GM21825 (cell line): ENCODE measurements around the gene ZNF783.
"Not testable (repeated sequence)": the region's sequence is repeated elsewhere in the genome, so short reads cannot be mapped to it uniquely, and the experiment has no call there.

ENCODE experiments used
- ATAC-seq: cut with Tn5 transposase; IDR thresholded peaks from one replicate; pipeline ENCODE4 v1.9.1; 2021; ENCODE audit warnings: mild to moderate bottlenecking, moderate library complexity; ENCODE audit not compliant: unreplicated experiment

The ZNF783 gene

GRCh38 chr7:149261829-149262617 is at the start of gene ZNF783:
ZNF783 (plus strand) TSS chr7:149262196; CDS start chr7:149262334, 138 bp downstream.
- ATAC-seq, result peak; percentile 85

GRCh38 chr7:149214020-149214720 is 47.8 kb upstream of the ZNF783 start:
- no peak for ATAC-seq

GRCh38 chr7:149216402-149216801 is 45.6 kb upstream of the ZNF783 start:
- ATAC-seq, result no peak

GRCh38 chr7:149217570-149217969 is 44.4 kb upstream of the ZNF783 start:
- no peak for ATAC-seq

- no peak for ATAC-seq
These were observed 43.3 kb upstream of the ZNF783 start for GRCh38 chr7:149218469-149219420.

GRCh38 chr7:149220534-149220933 is 41.5 kb upstream of the ZNF783 start:
- no peak for ATAC-seq

GRCh38 chr7:149223176-149223575 is 38.8 kb upstream of the ZNF783 start:
- ATAC-seq, result no peak

- no peak for ATAC-seq
These were observed 38.2 kb upstream of the ZNF783 start for GRCh38 chr7:149223761-149224160.

GRCh38 chr7:149224352-149224751 is 37.6 kb upstream of the ZNF783 start:
- no peak for ATAC-seq

- ATAC-seq, result no peak
These were observed 36.9 kb upstream of the ZNF783 start for GRCh38 chr7:149225106-149225505.

GRCh38 chr7:149225656-149226055 is 36.3 kb upstream of the ZNF783 start:
- ATAC-seq, result no peak

GRCh38 chr7:149226366-149226765 is 35.6 kb upstream of the ZNF783 start:
- ATAC-seq, result not testable (repeated sequence)

GRCh38 chr7:149226840-149227494 is 35.0 kb upstream of the ZNF783 start:
- no peak for ATAC-seq

GRCh38 chr7:149228831-149229471 is 33.0 kb upstream of the ZNF783 start:
- no peak for ATAC-seq

- no peak for ATAC-seq
These were observed 32.5 kb upstream of the ZNF783 start for GRCh38 chr7:149229526-149229925.

GRCh38 chr7:149232362-149232761 is 29.6 kb upstream of the ZNF783 start:
- ATAC-seq, result no peak

- ATAC-seq, result not testable (repeated sequence)
These were observed 28.3 kb upstream of the ZNF783 start for GRCh38 chr7:149233655-149234204.

- ATAC-seq, result no peak
These were observed 24.5 kb upstream of the ZNF783 start for GRCh38 chr7:149237502-149237901.

GRCh38 chr7:149238051-149238450 is 23.9 kb upstream of the ZNF783 start:
- no peak for ATAC-seq
